Neural cell (in vitro differentiated cells): ENCODE measurements around the gene SMNDC1. TPM values are rescaled to one million over a fixed set of nuclear protein-coding genes. Genes with fewer than 3 reads are reported as not detected.
"Not testable (repeated sequence)": the region's sequence is repeated elsewhere in the genome, so short reads cannot be mapped to it uniquely, and the experiment has no call there.

Experiments used
- H2AFZ ChIP-seq: fragments of 200-600, 300-800 bp; sonication (generic), shearing (Covaris generic); 2 replicates; pipeline ENCODE4 v1.6.0; 2014; ENCODE audit warnings: low read depth, mild to moderate bottlenecking, antibody characterized with exemption, low read length, moderate library complexity
- H3F3A ChIP-seq: fragments of 200-600 bp; shearing (Covaris generic); 2 replicates; pipeline ENCODE4 v1.6.1; 2016; ENCODE audit warnings: mild to moderate bottlenecking, moderate library complexity, mixed read lengths, antibody characterized with exemption, low read length; ENCODE audit not compliant: insufficient read depth, poor library complexity, severe bottlenecking
- H3K27ac ChIP-seq: fragments of 200-600, 300-800 bp; sonication (generic), shearing (Covaris generic); 2 replicates; pipeline ENCODE4 v1.5.1; 2014; ENCODE audit warnings: mild to moderate bottlenecking, low read length, moderate library complexity
- H3K27me3 ChIP-seq: fragments of 300-800, 200-600 bp; sonication (generic), shearing (Covaris generic); 2 replicates; pipeline ENCODE4 v1.6.0; 2014; ENCODE audit warnings: mild to moderate bottlenecking, low read depth, low read length, moderate library complexity; ENCODE audit not compliant: insufficient read depth
- H3K36me3 ChIP-seq: fragments of 300-800, 200-600 bp; sonication (generic), shearing (Covaris generic); 2 replicates; pipeline ENCODE4 v1.5.1; 2014; ENCODE audit warnings: mild to moderate bottlenecking, antibody characterized with exemption, low read length, moderate library complexity; ENCODE audit not compliant: insufficient read depth
- H3K4me2 ChIP-seq: fragments of 300-800, 200-600 bp; sonication (generic), shearing (Covaris generic); 2 replicates; pipeline ENCODE4 v1.6.0; 2014; ENCODE audit warnings: mild to moderate bottlenecking, low read length
- H3K4me3 ChIP-seq: fragments of 300-800, 200-600 bp; sonication (generic), shearing (Covaris generic); 2 replicates; pipeline ENCODE4 v1.5.1; 2014; ENCODE audit warnings: mild to moderate bottlenecking, low read length, moderate library complexity
- H3K79me2 ChIP-seq: fragments of 200-600 bp; shearing (Covaris generic); replicated peaks from 2 replicates; pipeline ENCODE4 v1.6.0; 2014; ENCODE audit warnings: mild to moderate bottlenecking, low read length, moderate library complexity; ENCODE audit not compliant: insufficient read depth
- H3K9ac ChIP-seq: fragments of 300-800, 200-600 bp; sonication (generic), shearing (Covaris generic); 2 replicates; pipeline ENCODE4 v1.6.1; 2016; ENCODE audit warnings: mild to moderate bottlenecking, low read length, mixed read lengths
- H3K9me2 ChIP-seq: fragments of 200-600 bp; shearing (Covaris generic); 2 replicates; pipeline ENCODE4 v1.6.1; 2016; ENCODE audit warnings: mild to moderate bottlenecking, low read length, mixed read lengths; ENCODE audit not compliant: insufficient read depth
- H3K9me3 ChIP-seq: fragments of 200-600, 300-800 bp; sonication (generic), shearing (Covaris generic); 2 replicates; pipeline ENCODE4 v1.6.1; 2016; ENCODE audit warnings: mild to moderate bottlenecking, mixed run types, low read length, moderate library complexity, mixed read lengths
- H4K20me1 ChIP-seq: fragments of 200-600 bp; shearing (Covaris generic); 2 replicates; pipeline ENCODE4 v1.6.1; 2016; ENCODE audit warnings: mild to moderate bottlenecking, mixed run types; ENCODE audit not compliant: insufficient read depth
- EP300 ChIP-seq: fragments of 450-650 bp; conservative IDR thresholded peaks from 2 replicates; pipeline ENCODE4 v1.6.1; 2014; ENCODE audit warnings: antibody characterized with exemption, mild to moderate bottlenecking, moderate library complexity; ENCODE audit not compliant: poor library complexity, severe bottlenecking
- EZH2 ChIP-seq: fragments of 200-600, 300-800 bp; shearing (Covaris generic), sonication (generic); IDR thresholded peaks from 2 replicates; pipeline ENCODE4 v1.6.1; 2014; ENCODE audit warnings: antibody characterized with exemption, low read length, borderline replicate concordance, mild to moderate bottlenecking; ENCODE audit not compliant: insufficient read depth, poor library complexity, severe bottlenecking
- MXI1 ChIP-seq: fragments of 450-650 bp; conservative IDR thresholded peaks from 2 replicates; pipeline ENCODE4 v1.6.1; 2014; ENCODE audit warnings: antibody characterized with exemption, mild to moderate bottlenecking; ENCODE audit not compliant: poor library complexity, severe bottlenecking
- POLR2AphosphoS5 ChIP-seq: IDR thresholded peaks from 2 replicates; pipeline ENCODE4 v1.6.1; 2012
- RAD21 ChIP-seq: fragments of 450-650 bp; conservative IDR thresholded peaks from 2 replicates; pipeline ENCODE4 v1.6.1; 2014; ENCODE audit warnings: antibody characterized with exemption, mild to moderate bottlenecking, moderate library complexity
- SMC3 ChIP-seq: fragments of 450-650 bp; conservative IDR thresholded peaks from 2 replicates; pipeline ENCODE4 v1.6.1; 2014; ENCODE audit warnings: antibody characterized with exemption, mild to moderate bottlenecking, moderate library complexity; ENCODE audit not compliant: poor library complexity
- TAF1 ChIP-seq: IDR thresholded peaks from 2 replicates; pipeline ENCODE4 v1.6.1; 2012; ENCODE audit warnings: low read depth
- polyA plus RNA-seq: library from polyadenylated mRNA; depleted of rRNA; stranded (reverse); fragments of >200 nt; gene quantifications from 2 replicates; pipeline ENCODE4 v1.2.3, GENCODE V29; 2014
- TF ChIP-seq, protein P1 (sequence below): fragments of 450-650 bp; IDR thresholded peaks from 2 replicates; pipeline ENCODE4 v1.5.1; 2014; ENCODE audit warnings: antibody characterized with exemption, mild to moderate bottlenecking, moderate library complexity; ENCODE audit not compliant: poor library complexity, severe bottlenecking
- TF ChIP-seq, protein P2 (sequence below): IDR thresholded peaks from 2 replicates; pipeline ENCODE4 v1.6.1; 2012; ENCODE audit warnings: borderline replicate concordance

Gene SMNDC1
- polyA plus RNA-seq, 1 donor from 2014 or later, result 25.9 TPM

DNA sequence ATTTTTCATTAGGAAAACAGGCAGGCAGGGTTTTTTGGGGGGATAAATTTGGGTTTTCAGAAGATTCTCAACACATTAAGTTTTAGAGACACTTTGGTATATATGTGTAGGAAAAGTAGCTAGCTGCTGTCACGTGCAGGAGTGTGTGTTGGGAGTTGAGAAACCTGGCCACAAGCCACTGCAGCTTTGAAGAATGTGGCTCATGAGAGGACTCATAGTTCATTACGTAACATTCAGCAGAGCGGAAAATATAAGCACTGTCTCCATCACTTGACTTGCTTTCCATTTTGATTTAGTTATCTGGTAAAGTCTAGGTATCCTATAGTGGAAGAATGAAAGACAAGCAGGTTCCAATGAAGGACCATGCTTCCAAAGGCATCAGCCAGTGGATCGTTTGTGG is 31.2 kb downstream of the SMNDC1 start:
- Histone ChIP-seq H3K4me3 (no peak overlapping the region), H4K20me1 (no peaks in the 10 kb centered on the region), H3K4me2 (no peak overlapping the region), H3K9ac (no peak overlapping the region), H3K36me3 (no peaks in the 10 kb centered on the region), H3K79me2 (peaks cover 7% of the 10 kb centered on the region), H2AFZ (no peak overlapping the region), H3K9me2 (no peaks in the 10 kb centered on the region), H3K27ac (no peak overlapping the region), H3K9me3 (no peaks in the 10 kb centered on the region), H3F3A (no peaks in the 10 kb centered on the region), H3K27me3 (no peaks in the 10 kb centered on the region)
- TF ChIP-seq, protein P1, sequence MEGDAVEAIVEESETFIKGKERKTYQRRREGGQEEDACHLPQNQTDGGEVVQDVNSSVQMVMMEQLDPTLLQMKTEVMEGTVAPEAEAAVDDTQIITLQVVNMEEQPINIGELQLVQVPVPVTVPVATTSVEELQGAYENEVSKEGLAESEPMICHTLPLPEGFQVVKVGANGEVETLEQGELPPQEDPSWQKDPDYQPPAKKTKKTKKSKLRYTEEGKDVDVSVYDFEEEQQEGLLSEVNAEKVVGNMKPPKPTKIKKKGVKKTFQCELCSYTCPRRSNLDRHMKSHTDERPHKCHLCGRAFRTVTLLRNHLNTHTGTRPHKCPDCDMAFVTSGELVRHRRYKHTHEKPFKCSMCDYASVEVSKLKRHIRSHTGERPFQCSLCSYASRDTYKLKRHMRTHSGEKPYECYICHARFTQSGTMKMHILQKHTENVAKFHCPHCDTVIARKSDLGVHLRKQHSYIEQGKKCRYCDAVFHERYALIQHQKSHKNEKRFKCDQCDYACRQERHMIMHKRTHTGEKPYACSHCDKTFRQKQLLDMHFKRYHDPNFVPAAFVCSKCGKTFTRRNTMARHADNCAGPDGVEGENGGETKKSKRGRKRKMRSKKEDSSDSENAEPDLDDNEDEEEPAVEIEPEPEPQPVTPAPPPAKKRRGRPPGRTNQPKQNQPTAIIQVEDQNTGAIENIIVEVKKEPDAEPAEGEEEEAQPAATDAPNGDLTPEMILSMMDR, result no peak
- TF ChIP-seq, protein P2, sequence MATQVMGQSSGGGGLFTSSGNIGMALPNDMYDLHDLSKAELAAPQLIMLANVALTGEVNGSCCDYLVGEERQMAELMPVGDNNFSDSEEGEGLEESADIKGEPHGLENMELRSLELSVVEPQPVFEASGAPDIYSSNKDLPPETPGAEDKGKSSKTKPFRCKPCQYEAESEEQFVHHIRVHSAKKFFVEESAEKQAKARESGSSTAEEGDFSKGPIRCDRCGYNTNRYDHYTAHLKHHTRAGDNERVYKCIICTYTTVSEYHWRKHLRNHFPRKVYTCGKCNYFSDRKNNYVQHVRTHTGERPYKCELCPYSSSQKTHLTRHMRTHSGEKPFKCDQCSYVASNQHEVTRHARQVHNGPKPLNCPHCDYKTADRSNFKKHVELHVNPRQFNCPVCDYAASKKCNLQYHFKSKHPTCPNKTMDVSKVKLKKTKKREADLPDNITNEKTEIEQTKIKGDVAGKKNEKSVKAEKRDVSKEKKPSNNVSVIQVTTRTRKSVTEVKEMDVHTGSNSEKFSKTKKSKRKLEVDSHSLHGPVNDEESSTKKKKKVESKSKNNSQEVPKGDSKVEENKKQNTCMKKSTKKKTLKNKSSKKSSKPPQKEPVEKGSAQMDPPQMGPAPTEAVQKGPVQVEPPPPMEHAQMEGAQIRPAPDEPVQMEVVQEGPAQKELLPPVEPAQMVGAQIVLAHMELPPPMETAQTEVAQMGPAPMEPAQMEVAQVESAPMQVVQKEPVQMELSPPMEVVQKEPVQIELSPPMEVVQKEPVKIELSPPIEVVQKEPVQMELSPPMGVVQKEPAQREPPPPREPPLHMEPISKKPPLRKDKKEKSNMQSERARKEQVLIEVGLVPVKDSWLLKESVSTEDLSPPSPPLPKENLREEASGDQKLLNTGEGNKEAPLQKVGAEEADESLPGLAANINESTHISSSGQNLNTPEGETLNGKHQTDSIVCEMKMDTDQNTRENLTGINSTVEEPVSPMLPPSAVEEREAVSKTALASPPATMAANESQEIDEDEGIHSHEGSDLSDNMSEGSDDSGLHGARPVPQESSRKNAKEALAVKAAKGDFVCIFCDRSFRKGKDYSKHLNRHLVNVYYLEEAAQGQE, result no peak
- TF ChIP-seq EZH2 (no peak), POLR2AphosphoS5 (no peak), RAD21 (no peak), TAF1 (no peak), MXI1 (no peak), SMC3 (no peak), EP300 (no peak)

DNA sequence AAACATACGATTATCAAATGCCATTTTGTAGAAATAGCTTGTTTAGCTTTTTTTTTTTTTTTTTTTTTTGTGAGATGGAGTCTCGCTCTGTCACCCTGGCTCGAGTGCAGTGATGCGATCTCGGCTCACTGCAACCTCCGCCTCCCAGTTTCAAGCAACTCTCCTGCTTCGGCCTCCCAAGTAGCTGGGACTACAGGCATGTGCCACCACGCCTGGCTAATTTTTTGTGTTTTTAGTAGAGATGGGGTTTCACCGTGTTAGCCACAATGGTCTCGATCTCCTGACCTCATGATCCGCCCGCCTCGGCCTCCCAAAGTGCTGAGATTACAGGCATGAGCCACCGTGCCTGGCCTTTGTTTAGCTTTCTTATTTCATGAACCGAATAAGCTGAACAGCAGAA is 31.7 kb downstream of the SMNDC1 start:
- H2AFZ ChIP-seq, H3K4me3 ChIP-seq, H3F3A ChIP-seq, H3K9me3 ChIP-seq, H4K20me1 ChIP-seq, H3K36me3 ChIP-seq, H3K27ac ChIP-seq, H3K27me3 ChIP-seq, H3K9ac ChIP-seq, H3K4me2 ChIP-seq, H3K9me2 ChIP-seq: not testable (repeated sequence)
- peaks cover 12% of the 10 kb centered on the region for H3K79me2 ChIP-seq
